HL-60 (cell line): ENCODE results near the gene STAC2.

Source experiments
- DNase-seq, 2 experiments: peaks; one replicate each; pipeline ENCODE4 v3.0.0-alpha.2; 2010 to 2020; ENCODE audit warnings: low read depth in 1 of 2, low spot score in 1 of 2
- H3K27ac ChIP-seq: fragments of 250-450 bp; sonication (Bioruptor Pico); replicated peaks from 2 replicates; pipeline ENCODE4 v1.5.1; 2020; ENCODE audit warnings: mild to moderate bottlenecking, moderate library complexity
- H3K27me3 ChIP-seq: fragments of 250-450 bp; sonication (Bioruptor Pico); 2 replicates; pipeline ENCODE4 v1.5.1; 2021; ENCODE audit warnings: mild to moderate bottlenecking, moderate library complexity; ENCODE audit not compliant: insufficient read depth, poor library complexity, severe bottlenecking
- H3K4me3 ChIP-seq: replicated peaks from 2 replicates; pipeline ENCODE4 v1.5.1; 2011; ENCODE audit warnings: mild to moderate bottlenecking, control low read depth, low read length; ENCODE audit not compliant: insufficient read depth
- CTCF ChIP-seq: IDR thresholded peaks from one replicate; pipeline ENCODE4 v1.5.1; 2011; ENCODE audit warnings: low read length, control low read depth, inconsistent platforms; ENCODE audit not compliant: insufficient read depth
- GABPA ChIP-seq: IDR thresholded peaks from 2 replicates; pipeline ENCODE4 v1.6.1; 2012; ENCODE audit warnings: low read depth
- POLR2AphosphoS5 ChIP-seq: IDR thresholded peaks from 2 replicates; pipeline ENCODE4 v1.6.1; 2012; ENCODE audit warnings: low read depth
- REST ChIP-seq: IDR thresholded peaks from 2 replicates; pipeline ENCODE4 v1.6.1; 2012; ENCODE audit warnings: low read depth; ENCODE audit not compliant: insufficient replicate concordance
- SPI1 ChIP-seq: IDR thresholded peaks from 2 replicates; pipeline ENCODE4 v1.6.1; 2012; ENCODE audit warnings: low read depth, mild to moderate bottlenecking, borderline replicate concordance

STAC2 gene

GRCh38 chr17:39212841-39213480 lies 12.8 kb downstream of the STAC2 start:
- H3K27me3 ChIP-seq = peaks cover 10% of the 10 kb centered on the region
- no peak for DNase-seq
- H3K27ac ChIP-seq = no peak overlapping the region
- no peak for TF ChIP-seq POLR2AphosphoS5
- no peak for TF ChIP-seq SPI1
- no peak for TF ChIP-seq CTCF
- TF ChIP-seq REST = no peak
- TF ChIP-seq GABPA = no peak
- H3K4me3 ChIP-seq = no peak overlapping the region

DNA sequence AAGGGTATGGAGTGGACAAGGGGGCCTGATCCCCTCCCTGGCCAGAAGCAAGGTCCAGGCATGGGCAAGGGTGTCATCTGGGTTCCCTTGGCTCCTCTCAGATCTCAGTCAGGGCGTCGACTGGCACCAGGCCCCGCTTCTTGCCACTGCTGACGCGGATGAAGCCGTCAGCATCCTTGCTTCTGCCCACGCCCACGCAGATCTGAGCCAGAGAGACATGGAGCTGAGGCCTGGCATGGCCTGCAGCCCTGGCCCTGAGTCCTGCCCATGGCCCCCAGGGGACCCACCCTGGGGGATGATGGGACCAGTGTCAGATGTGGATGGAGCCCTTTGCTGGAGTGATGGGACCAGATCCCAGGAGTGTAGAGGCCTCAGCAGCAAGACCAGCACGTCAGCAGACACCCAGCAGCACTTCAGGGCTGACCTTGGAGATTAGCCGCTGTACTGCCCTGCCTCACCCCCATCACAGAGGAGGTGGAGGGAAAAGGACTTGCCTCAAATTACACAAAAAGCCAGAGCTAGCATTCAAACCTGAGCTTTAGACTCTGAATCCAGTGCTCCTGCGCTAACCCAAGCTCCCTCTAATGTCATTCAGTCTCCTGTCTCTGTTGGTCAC lies 13.4 kb downstream of the STAC2 start:
- H3K27me3 ChIP-seq = peaks cover 10% of the 10 kb centered on the region
- TF ChIP-seq GABPA = no peak
- TF ChIP-seq REST = no peak
- TF ChIP-seq POLR2AphosphoS5 = no peak
- no peak for TF ChIP-seq CTCF
- H3K4me3 ChIP-seq = no peak overlapping the region
- no peak for DNase-seq
- no peak overlapping the region for H3K27ac ChIP-seq

DNA sequence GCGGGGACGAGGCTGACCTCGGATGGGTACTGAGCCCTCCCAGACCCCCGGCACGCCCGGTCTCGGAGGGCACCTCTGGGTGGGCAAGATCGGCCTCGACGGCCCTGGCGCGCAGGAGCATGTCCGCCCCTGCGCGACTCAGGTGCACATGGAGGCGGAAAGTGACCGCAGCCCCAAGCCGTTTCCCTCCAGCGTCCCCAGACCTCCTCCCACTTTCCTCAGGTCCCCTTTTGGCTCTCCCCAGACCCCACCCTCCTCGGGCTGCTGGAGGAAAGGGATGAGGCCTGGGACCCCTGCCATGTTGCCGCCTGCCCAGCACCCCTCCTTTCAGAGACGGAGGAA lies 15.7 kb downstream of the STAC2 start:
- no peak for DNase-seq
- no peak for TF ChIP-seq POLR2AphosphoS5
- TF ChIP-seq REST = no peak
- TF ChIP-seq GABPA = no peak
- no peak for TF ChIP-seq SPI1
- no peak for TF ChIP-seq CTCF
- Histone ChIP-seq H3K27ac (no peak overlapping the region), H3K4me3 (peak overlapping the region; percentile 39), H3K27me3 (peaks cover 2% of the 10 kb centered on the region)
